GM12801 (cell line): ENCODE data around the gene COX7B2.

Experiments
- TF ChIP-seq, protein P1 (sequence below): IDR thresholded peaks from one replicate; pipeline ENCODE4 v1.5.1; 2011; ENCODE audit warnings: control low read depth; ENCODE audit not compliant: insufficient read length; ENCODE audit errors: extremely low read depth

Gene COX7B2

DNA sequence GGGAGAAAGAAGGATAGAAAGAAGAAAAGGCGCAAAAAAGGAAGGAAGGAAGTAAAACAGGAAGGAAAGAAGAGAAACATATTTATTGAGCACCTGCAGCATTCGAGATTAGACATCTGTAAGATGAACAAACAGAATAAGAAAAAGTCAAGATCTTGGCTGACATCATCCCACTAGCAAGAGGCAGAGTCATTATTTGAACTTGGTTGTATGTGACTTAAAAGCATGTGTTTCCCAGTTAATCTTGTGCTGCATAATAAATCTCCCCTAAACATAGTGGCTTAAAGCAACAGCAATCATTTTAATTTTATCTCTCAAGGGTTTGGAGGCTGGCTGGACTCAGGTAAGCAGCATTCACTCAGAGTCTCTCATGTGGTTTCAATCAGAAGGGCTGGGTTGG lies 38.5 kb upstream of the COX7B2 start:
- TF ChIP-seq, protein P1, sequence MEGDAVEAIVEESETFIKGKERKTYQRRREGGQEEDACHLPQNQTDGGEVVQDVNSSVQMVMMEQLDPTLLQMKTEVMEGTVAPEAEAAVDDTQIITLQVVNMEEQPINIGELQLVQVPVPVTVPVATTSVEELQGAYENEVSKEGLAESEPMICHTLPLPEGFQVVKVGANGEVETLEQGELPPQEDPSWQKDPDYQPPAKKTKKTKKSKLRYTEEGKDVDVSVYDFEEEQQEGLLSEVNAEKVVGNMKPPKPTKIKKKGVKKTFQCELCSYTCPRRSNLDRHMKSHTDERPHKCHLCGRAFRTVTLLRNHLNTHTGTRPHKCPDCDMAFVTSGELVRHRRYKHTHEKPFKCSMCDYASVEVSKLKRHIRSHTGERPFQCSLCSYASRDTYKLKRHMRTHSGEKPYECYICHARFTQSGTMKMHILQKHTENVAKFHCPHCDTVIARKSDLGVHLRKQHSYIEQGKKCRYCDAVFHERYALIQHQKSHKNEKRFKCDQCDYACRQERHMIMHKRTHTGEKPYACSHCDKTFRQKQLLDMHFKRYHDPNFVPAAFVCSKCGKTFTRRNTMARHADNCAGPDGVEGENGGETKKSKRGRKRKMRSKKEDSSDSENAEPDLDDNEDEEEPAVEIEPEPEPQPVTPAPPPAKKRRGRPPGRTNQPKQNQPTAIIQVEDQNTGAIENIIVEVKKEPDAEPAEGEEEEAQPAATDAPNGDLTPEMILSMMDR = no peak

DNA sequence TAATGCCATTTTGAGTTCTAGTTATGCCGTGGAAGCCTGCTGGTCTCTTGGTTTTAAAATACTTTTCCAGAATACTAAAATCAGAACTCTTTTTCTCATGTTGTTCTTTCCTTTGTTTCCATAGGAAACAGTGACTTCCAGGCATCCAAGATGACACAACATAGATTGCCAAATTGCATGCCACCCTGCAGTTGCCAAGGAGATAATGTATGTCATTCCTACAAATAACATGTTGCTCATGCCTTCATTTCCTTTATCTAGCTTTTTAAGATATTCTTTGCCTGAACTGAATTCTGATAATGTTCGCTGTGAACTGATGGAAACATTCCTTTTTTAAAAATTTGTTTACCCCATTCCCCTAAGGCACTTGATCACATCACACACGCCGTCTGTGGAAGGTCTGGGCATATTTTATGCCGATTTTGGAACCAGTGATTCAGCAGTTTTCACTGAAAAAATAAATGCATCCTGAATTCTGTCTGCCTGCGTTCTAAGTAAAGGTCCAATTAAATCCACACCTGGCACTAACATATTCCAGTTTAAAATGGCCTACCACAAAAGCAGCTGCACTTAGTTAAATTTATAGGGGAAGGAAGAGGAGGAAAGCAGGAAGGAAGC lies 38.0 kb upstream of the COX7B2 start:
- TF ChIP-seq, protein P1 = no peak

DNA sequence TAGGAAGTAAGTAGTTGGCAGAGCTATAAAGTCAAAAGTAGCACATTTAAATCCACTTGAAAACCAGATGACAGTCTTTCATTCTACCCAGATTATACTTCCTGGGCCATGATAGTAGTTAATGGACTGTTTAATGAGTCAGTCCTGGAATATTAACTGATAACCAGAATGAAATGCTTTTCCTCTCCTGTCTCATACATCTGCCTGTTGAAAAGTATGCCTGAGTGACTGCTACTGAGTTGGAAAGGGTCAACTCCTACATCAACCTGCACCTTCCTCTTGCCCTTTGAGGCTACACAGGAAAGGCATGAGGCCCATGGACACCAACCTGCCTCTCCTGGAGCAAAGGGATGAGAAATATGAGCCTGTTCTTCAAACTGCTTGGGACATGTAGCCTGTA lies 36.0 kb upstream of the COX7B2 start:
- TF ChIP-seq, protein P1 = no peak

DNA sequence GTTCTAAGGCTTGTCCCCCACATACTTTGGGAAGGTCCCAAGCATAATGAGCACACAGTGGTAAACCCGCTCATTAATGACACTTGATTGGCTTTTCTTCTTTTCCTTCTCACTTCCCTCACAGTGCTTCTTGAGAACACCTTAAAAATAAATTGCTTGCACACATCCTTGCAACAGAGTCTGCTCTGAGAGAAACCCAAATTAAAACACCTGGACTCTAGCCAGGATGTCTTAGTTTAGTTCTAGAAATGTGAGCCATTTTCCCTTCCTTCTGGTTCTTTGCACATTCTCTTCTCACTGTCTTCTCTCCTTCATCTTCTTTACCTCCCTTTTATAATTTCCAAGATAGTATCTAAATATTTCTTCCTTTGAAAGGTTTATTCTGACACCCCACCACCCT lies 35.3 kb upstream of the COX7B2 start:
- TF ChIP-seq, protein P1 = no peak

DNA sequence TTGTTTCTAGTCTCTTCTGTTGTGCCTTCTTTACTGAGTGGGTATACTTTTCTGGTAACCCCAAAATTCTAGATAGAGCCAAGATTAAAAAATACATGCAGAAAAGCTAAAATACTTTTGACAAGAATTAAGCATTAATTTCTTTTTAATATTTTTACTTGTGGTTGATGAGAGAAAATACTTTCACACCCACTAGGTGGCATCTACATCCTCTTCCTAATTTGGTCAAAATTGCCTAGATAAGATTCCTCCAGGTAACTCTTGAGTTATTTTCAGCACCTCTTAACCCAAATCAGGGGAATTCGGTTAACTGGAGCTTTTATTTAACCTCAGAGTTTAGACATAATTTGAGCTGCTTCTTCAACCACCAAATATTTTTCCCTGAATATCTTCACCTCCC lies 28.4 kb upstream of the COX7B2 start:
- TF ChIP-seq, protein P1 = no peak

DNA sequence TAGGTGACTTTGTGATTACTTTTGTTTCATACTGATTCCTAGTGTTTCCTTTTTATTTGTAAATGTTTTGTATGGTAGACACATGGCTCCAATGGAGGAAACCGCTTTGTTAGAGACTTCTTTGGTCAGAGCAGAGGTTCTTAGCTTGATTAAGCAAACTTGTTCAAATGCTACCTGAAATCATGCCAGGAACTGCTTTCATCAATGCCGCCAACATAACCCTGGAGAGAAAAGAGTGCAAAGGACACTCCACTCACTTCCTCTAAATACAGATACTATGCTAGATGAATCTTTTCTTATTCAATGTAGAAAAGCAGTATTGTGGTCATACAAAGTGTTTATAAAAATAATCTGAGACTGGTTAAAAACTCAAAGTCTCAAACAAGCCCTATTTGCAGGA lies 25.7 kb upstream of the COX7B2 start:
- TF ChIP-seq, protein P1 = no peak

DNA sequence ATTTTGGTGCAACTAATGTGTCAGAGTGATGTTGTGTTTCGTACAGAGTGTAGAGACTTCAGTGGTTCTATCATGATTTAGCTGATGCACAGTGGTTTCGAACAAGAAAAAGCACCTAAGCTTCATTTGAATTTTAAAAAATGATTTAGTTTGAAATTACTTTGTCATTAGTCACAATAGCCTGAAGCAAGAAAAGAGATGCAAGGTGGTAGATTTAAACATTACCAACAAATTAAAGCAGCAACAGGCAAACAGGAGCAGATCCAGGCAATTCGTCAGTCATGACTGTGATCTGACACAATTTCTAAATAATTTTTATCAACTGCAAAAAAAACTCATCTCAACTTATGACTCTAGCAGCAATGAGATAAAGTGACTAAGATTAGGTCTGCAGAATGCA lies 24.6 kb upstream of the COX7B2 start:
- TF ChIP-seq, protein P1 = no peak
